SK-MEL-5 (cell line): ENCODE measurements around the gene RXRA. TPM values are rescaled to one million over a fixed set of nuclear protein-coding genes. Genes with fewer than 3 reads are reported as not detected.

Experiments used
- DNase-seq: peaks from one replicate; pipeline ENCODE4 v3.0.0-alpha.2; 2016; ENCODE audit warnings: low read depth, low spot score
- in situ Hi-C: cut with HindIII; loops from 2 replicates; pipeline ENCODE4 v1.10.0; 2016; ENCODE audit warnings: low sequenced_read_pairs, high pct_unique_total_duplicates, low pct_unique_long_range_greater_than_20kb
- total RNA-seq: library from RNA; depleted of rRNA; stranded (reverse); fragments of >200 nt; shearing (Covaris generic); gene quantifications from 2 replicates; pipeline ENCODE4 v1.2.3, GENCODE V29; 2014

RXRA gene
- total RNA-seq, 1 experiment from 2014 or later = 8.5 TPM

GRCh38 chr9:134355561-134356279, 29.5 kb downstream of the RXRA start:
- in situ Hi-C loops = no loop called here
- DNase-seq = no peak

DNA sequence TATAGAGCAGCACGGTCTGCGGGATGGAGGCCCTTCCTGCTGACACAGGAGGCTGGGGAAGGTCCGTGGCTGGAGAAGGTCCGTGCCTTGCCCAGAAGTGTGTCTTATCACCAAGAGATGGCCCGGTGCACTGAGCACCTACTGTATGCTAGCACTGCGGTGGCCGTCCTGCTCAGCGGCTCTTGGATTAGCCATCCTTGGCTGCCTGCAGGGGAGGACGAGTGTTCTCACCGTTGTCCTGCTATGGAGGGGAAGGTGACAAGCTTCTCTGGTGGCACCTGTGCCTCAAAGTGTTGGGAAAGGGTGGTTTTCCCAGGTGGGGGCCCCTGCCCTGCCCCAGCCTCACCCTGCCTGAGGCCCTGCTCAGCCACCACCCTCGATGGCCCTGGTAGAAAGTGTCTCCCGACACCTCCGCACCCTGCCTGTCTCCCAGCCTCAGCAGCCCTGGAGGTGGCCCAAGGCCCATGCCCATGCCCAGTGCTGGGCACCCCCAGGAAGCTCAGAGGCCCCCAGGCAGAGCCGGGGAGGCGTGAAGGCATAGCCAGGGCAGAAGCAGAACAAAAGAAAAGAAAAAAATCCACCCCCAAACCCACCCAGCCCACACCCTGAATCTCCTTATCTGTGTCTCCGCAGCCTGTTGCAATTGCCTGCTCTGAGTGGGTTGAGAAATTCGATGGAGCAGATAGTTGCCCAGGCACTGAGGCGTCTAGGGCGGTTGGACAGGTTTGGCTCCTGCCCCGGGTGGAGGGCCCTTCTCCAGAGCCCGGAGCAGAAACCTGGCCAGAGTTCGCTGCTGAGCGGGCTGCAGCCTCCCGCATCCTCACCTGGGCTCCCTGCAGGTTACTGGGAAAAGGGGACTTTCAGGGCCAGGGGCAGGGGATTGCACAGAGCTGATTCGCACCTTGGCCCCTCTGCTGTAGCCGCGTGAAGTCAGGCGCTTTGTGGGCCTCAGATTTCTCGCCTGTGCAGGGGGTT, 30.5 kb downstream of the RXRA start:
- in situ Hi-C loops = no loop called here
- DNase-seq = no peak

- no peak for DNase-seq
- in situ Hi-C loops = no loop called here
Observed at GRCh38 chr9:134357631-134358025, 31.4 kb downstream of the RXRA start.

DNA sequence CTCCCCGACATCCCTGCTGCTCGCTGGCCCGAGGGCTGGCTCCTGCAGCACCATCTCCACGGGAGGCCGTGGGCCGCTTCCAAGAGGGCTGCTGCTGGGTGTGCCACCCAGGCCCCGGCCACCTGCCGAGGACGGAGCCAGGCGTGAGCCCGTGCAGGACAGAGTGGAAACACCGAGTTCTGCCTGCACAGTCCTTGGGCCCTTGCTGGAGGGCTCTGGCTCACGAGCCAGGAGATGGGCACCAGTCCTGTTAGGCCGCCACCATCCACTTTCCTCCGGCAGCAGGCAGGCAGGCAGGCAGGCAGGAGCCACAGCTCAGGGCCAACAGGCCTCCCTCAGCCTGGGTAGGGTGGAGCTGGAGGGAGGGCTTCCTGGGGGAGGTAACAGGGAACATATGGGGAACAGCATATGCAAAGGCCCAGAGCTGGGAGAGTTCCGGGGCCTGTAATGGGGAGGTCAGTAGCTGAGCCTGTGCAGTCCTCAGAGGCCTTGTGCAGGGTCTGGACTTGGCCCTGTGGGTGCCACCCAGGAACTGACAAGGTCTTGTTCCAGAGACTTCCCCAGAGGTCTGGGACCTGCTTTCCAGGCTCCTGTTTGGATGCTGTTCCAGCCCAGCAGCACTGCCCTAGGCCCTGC, 31.9 kb downstream of the RXRA start:
- in situ Hi-C loops = no loop called here
- no peak for DNase-seq

DNA sequence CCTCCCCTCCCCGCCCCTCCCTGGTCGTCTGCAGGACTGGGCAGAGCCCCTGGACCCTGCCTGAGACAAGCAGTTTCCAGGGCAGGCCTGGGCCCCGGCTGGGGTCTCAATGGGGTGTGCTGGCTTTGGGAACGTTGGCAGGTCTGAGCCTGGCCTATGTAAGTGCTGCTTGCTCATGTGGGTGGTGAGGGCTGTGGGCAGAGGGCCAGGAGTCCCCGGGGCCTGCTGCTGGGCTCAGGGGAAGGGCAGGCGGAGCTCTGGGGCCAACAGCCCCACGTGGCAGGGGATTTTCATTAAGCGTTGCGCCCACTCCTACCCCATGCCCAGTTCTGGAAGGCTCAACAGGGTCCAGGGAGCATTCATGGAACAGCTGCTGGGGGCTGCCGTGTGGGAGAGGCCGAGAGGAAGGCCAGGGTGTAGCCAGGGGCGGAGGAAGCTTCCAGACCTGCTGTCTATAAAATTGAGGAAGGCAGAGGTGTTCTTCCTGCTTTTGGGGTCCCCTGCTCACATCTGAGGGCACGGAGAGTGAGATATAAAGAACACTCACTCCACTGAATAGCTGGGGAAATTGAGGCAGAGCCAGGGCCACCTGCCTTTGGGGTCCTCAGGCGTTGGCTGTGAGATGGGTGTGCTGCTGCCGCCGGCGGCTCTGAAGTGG, 32.5 kb downstream of the RXRA start:
- DNase-seq = no peak
- in situ Hi-C loops = no loop called here

- in situ Hi-C loops = no loop called here
- no peak for DNase-seq
Observed at GRCh38 chr9:134359493-134360179, 33.4 kb downstream of the RXRA start.

GRCh38 chr9:134360180-134360759, 34.0 kb downstream of the RXRA start:
- in situ Hi-C loops = no loop called here
- DNase-seq = no peak

GRCh38 chr9:134360897-134361296, 34.6 kb downstream of the RXRA start:
- DNase-seq = no peak
- in situ Hi-C loops = no loop called here

- in situ Hi-C loops = no loop called here
- no peak for DNase-seq
Observed at GRCh38 chr9:134361426-134361825, 35.2 kb downstream of the RXRA start.

GRCh38 chr9:134361843-134362414, 35.7 kb downstream of the RXRA start:
- in situ Hi-C loops = no loop called here
- DNase-seq = no peak

DNA sequence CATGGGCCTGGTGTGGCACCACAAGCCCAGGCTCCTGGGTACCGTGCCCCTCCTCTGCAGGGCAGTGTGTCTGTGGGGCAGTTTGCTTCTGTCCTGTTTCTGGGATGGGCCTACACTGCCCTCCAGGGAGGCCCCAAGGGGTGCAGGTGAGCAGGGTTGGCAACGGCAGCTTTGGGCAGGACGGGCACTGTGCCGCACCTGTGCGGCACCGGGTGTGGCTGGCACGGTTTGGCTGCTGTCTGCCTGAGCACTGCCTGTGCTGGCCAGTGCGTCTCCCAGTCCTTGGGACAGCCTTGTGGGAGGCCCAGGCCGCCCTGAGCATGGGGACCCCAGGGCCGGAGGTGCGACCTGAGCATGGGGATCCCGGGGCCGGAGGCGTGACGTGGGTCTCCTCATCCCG, 37.2 kb downstream of the RXRA start:
- no peak for DNase-seq
- in situ Hi-C loops = no loop called here

- in situ Hi-C loops = no loop called here
- no peak for DNase-seq
Observed at GRCh38 chr9:134364391-134365114, 38.3 kb downstream of the RXRA start.

DNA sequence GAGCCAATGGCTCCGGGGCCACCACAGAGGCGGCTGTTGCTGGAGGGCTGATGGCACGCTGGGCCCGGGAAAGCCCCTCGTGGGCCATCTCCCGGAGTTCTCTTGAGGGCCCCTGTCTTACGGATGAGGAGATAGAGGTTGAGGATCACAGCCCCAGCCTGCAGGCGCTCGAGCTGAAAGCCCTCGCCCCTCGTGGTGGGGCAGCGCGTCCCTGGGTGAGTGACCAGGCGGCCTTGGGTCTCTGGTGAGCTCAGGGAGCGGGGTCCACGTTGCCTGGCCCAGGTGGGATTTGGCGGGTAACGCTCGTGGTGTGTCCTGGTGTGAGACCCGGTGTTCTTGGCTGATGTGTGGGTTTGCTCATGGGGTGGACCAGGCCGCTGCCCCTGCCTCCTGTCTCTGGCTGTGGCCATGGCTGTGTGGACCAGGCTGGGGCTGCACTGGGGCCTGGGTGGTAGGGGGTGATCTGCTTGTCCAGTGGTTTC, 38.9 kb downstream of the RXRA start:
- DNase-seq = no peak
- in situ Hi-C loops = no loop called here

- no peak for DNase-seq
- in situ Hi-C loops = no loop called here
Observed at GRCh38 chr9:134365791-134366222, 39.6 kb downstream of the RXRA start.

GRCh38 chr9:134366223-134367031, 40.2 kb downstream of the RXRA start:
- in situ Hi-C loops = no loop called here
- peak; percentile 27 for DNase-seq
